Muscle layer of duodenum (tissue), 2 donors: ENCODE data around the gene PPP1R9A.

Source experiments
- H3K27ac ChIP-seq: one replicate; pipeline ENCODE4 v1.7.0; 2013; ENCODE audit warnings: mild to moderate bottlenecking, low read length
- H3K27me3 ChIP-seq: one replicate; pipeline ENCODE4 v1.7.0; 2013; ENCODE audit warnings: low read depth, mild to moderate bottlenecking, control low read depth, low read length
- H3K36me3 ChIP-seq, 2 donors: one replicate each; pipeline ENCODE4 v1.7.0; 2013; ENCODE audit warnings: low read length in 2 of 2, control low read depth in 1 of 2, mild to moderate bottlenecking in 1 of 2; ENCODE audit not compliant: insufficient read depth in 2 of 2, control insufficient read depth in 1 of 2
- H3K4me1 ChIP-seq, 2 donors: one replicate each; pipeline ENCODE4 v1.7.0; 2013; ENCODE audit warnings: low read length in 2 of 2, mild to moderate bottlenecking in 2 of 2, control low read depth in 1 of 2, moderate library complexity in 1 of 2; ENCODE audit not compliant: insufficient read depth in 2 of 2, control insufficient read depth in 1 of 2
- H3K4me3 ChIP-seq, 2 donors: one replicate each; pipeline ENCODE4 v1.7.0; 2013; ENCODE audit warnings: low read length in 2 of 2, low read depth in 1 of 2, mild to moderate bottlenecking in 1 of 2
- H3K9me3 ChIP-seq, 2 donors: one replicate each; pipeline ENCODE4 v1.7.0; 2013; ENCODE audit warnings: low read length in 2 of 2, control low read depth in 1 of 2, mild to moderate bottlenecking in 1 of 2; ENCODE audit not compliant: control insufficient read depth in 1 of 2
- donor health status: healthy.

Gene PPP1R9A

GRCh38 chr7:94907026-94907810, at the start of gene PPP1R9A:
Gene PPP1R9A (plus strand): TSS chr7:94907594. CDS start chr7:94910114, 2,520 bp downstream.
- Histone ChIP-seq H3K27ac (peak within 1 kb of the TSS; percentile 15), H3K4me3 (peak within 1 kb of the TSS; percentile 68 to 79), H3K9me3 (no peaks in the 10 kb centered on the region), H3K27me3 (no peaks in the 10 kb centered on the region), H3K36me3 (no peaks in the 10 kb centered on the region), H3K4me1 (peaks cover 4 to 6% of the 10 kb centered on the region in 2 donors)

GRCh38 chr7:94871132-94871531, 36.3 kb upstream of the PPP1R9A start:
- no peaks in the 10 kb centered on the region for H3K4me1 ChIP-seq
- no peaks in the 10 kb centered on the region for H3K36me3 ChIP-seq
- H3K4me3 ChIP-seq: no peak overlapping the region
- H3K9me3 ChIP-seq: no peaks in the 10 kb centered on the region
- no peak overlapping the region for H3K27ac ChIP-seq
- no peaks in the 10 kb centered on the region for H3K27me3 ChIP-seq

GRCh38 chr7:94873239-94873638, 34.2 kb upstream of the PPP1R9A start:
- H3K27ac ChIP-seq: no peak overlapping the region
- H3K4me1 ChIP-seq: no peaks in the 10 kb centered on the region
- no peaks in the 10 kb centered on the region for H3K36me3 ChIP-seq
- no peaks in the 10 kb centered on the region for H3K27me3 ChIP-seq
- H3K4me3 ChIP-seq: no peak overlapping the region
- peaks cover 0 to 6% of the 10 kb centered on the region in 2 donors for H3K9me3 ChIP-seq

GRCh38 chr7:94874036-94874785, 33.2 kb upstream of the PPP1R9A start:
- Histone ChIP-seq H3K27ac (no peak overlapping the region), H3K4me1 (no peaks in the 10 kb centered on the region), H3K27me3 (no peaks in the 10 kb centered on the region), H3K36me3 (no peaks in the 10 kb centered on the region), H3K9me3 (peaks cover 0 to 9% of the 10 kb centered on the region in 2 donors), H3K4me3 (no peak overlapping the region)

GRCh38 chr7:94875201-94875600, 32.2 kb upstream of the PPP1R9A start:
- no peaks in the 10 kb centered on the region for H3K4me1 ChIP-seq
- no peak overlapping the region for H3K27ac ChIP-seq
- no peaks in the 10 kb centered on the region for H3K36me3 ChIP-seq
- no peaks in the 10 kb centered on the region for H3K27me3 ChIP-seq
- no peak overlapping the region for H3K4me3 ChIP-seq
- H3K9me3 ChIP-seq: peaks cover 0 to 9% of the 10 kb centered on the region in 2 donors

- H3K27ac ChIP-seq: no peak overlapping the region
- peaks cover 0 to 9% of the 10 kb centered on the region in 2 donors for H3K9me3 ChIP-seq
- H3K27me3 ChIP-seq: no peaks in the 10 kb centered on the region
- H3K4me3 ChIP-seq: no peak overlapping the region
- no peaks in the 10 kb centered on the region for H3K36me3 ChIP-seq
- H3K4me1 ChIP-seq: no peaks in the 10 kb centered on the region
Measured at GRCh38 chr7:94877731-94878670, 29.4 kb upstream of the PPP1R9A start.

- H3K36me3 ChIP-seq: no peaks in the 10 kb centered on the region
- H3K27ac ChIP-seq: no peak overlapping the region
- H3K27me3 ChIP-seq: no peaks in the 10 kb centered on the region
- no peak overlapping the region for H3K4me3 ChIP-seq
- no peaks in the 10 kb centered on the region for H3K4me1 ChIP-seq
- peaks cover 0 to 7% of the 10 kb centered on the region in 2 donors for H3K9me3 ChIP-seq
Measured at GRCh38 chr7:94882891-94883290, 24.5 kb upstream of the PPP1R9A start.

- Histone ChIP-seq H3K9me3 (no peaks in the 10 kb centered on the region), H3K27ac (no peak overlapping the region), H3K27me3 (no peaks in the 10 kb centered on the region), H3K4me3 (no peak overlapping the region), H3K4me1 (peaks cover 0 to 5% of the 10 kb centered on the region in 2 donors), H3K36me3 (no peaks in the 10 kb centered on the region)
Measured at GRCh38 chr7:94883616-94884015, 23.8 kb upstream of the PPP1R9A start.

GRCh38 chr7:94888551-94888950, 18.8 kb upstream of the PPP1R9A start:
- H3K4me3 ChIP-seq: no peak overlapping the region
- H3K27ac ChIP-seq: no peak overlapping the region
- no peaks in the 10 kb centered on the region for H3K27me3 ChIP-seq
- H3K36me3 ChIP-seq: no peaks in the 10 kb centered on the region
- H3K9me3 ChIP-seq: no peaks in the 10 kb centered on the region
- peaks cover 0 to 5% of the 10 kb centered on the region in 2 donors for H3K4me1 ChIP-seq

GRCh38 chr7:94888995-94889523, 18.3 kb upstream of the PPP1R9A start:
- Histone ChIP-seq H3K27ac (no peak overlapping the region), H3K4me3 (no peak overlapping the region), H3K36me3 (no peaks in the 10 kb centered on the region)

More at GRCh38 chr7:94888995-94889523, 18.3 kb upstream of the PPP1R9A start:
- Histone ChIP-seq H3K27me3 (no peaks in the 10 kb centered on the region), H3K4me1 (peaks cover 0 to 5% of the 10 kb centered on the region in 2 donors), H3K9me3 (no peaks in the 10 kb centered on the region)
